ENCODE data around the gene CDH1.

The CDH1 gene

GRCh38 chr16:68717684-68718083 lies 19.4 kb upstream of the CDH1 start:
- TF ChIP-seq CTCF (IDR thresholded peaks at IDR 0.05; ENCODE audit: low read length, missing control alignments): no peak
- H3K4me3 ChIP-seq (replicated peaks; ENCODE audit: low read depth, low read length): no peak overlapping the region
- no peak for DNase-seq (ENCODE audit: low read depth)

DNA sequence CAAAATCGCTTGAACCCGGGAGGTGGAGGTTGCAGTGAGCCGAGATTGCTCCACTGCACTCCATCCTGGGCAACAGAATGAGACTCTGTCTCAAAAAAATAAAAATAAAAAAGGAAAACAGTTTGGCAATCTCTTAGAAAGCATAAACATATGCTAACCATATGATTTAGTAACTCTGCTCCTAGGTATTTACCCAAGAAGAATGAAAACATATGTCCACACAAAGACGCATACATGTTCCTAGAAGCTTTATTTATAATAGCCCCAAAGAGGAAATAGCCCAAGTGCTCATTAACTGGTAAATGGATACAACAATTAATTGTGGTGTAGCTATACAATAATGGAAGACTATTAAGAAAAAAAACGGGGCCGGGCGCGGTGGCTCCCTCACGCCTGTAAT lies 18.5 kb upstream of the CDH1 start:
- H3K4me3 ChIP-seq (replicated peaks; ENCODE audit: low read depth, low read length): no peak overlapping the region
- TF ChIP-seq CTCF (IDR thresholded peaks at IDR 0.05; ENCODE audit: low read length, missing control alignments): no peak
- no peak for DNase-seq (ENCODE audit: low read depth)

DNA sequence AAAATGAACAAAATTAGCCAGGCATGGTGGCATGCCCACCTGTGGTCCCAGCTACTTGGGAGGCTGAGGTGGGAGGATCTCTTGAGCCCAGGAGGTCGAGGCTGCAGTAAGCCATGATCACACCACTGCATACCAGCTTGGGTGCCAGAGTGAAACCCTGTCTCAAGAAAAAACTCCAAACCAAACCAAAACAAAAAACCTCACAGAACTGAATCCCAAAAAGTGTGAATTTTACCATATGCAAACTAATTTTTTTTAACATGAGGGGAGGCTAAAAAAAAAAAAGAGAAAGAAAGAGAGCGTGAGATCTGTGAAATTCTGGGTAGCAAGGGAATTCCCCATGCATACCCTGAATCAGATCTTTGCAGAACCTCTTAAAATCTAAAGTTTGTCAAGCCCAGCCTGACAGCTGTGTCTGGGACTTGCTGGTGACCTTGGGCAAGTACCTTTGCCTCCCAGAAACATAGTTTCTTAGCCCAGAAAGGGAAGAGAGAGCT lies 17.1 kb upstream of the CDH1 start:
- no peak for DNase-seq (ENCODE audit: low read depth)
- TF ChIP-seq CTCF (IDR thresholded peaks at IDR 0.05; ENCODE audit: low read length, missing control alignments): no peak
- H3K4me3 ChIP-seq (replicated peaks; ENCODE audit: low read depth, low read length): no peak overlapping the region

DNA sequence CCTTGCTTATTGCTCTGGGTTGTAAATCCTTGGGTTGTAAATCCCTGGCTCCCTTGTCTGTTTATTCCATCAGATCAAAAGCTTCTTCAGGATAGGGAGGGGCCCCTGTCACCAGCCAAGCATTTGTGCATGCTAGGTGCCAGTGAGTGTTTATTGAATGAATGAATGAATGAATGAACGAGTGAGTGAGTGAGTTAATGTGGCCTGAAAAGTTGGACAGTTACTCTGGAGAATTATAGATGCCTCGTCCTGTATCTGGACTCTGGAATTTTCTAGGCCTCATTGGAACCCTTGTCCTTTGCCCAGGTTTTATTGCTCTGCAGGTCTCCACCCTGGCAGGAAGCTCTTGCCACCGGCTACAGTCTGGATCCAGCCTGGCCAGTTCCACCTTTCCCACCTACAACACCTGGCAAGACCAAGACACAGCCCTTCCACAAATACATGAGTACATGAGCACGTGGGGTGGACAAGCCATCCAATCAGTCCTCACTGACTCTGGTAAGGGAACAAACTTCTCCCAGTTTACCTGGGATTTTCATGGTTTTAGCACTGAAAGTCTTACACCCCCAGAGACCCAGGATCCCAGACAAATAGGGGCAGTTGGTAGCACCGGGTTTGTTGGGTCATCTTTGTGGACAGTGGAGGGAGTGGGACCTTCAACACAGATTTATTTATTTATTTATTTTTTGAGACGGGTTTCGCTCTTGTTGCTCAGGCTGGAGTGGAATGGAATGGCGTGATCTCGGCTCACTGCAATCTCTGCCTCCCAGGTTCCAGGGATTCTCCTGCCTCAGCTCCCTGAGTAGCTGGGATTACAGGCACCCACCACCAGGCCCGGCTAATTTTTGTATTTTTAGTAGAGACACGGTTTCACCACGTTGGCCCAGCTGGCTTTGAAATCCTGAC lies 14.7 kb upstream of the CDH1 start:
- TF ChIP-seq CTCF (IDR thresholded peaks at IDR 0.05; ENCODE audit: low read length, missing control alignments): no peak
- H3K4me3 ChIP-seq (replicated peaks; ENCODE audit: low read depth, low read length): no peak overlapping the region
- DNase-seq (ENCODE audit: low read depth): no peak

DNA sequence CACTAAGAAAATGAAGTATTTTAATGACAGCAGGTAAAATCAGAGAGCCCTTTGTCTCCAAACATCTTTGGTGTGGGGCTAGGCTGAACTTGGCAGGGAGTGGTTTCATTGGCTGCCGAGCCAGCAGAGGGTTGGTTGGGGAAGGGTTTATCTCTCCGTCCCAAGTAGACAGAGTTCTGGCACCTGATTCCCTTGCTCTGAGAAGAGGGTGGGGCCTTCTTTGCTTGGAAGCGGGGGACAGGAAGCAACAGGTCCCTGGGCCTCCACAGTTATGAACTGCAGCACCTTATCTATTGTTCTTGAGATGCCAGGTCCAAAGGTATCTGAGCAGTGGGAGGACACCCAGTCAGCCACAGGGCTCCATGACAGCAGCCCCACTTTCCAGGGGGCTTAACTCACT lies 12.3 kb upstream of the CDH1 start:
- TF ChIP-seq CTCF (IDR thresholded peaks at IDR 0.05; ENCODE audit: low read length, missing control alignments): no peak
- H3K4me3 ChIP-seq (replicated peaks; ENCODE audit: low read depth, low read length): no peak overlapping the region
- DNase-seq (ENCODE audit: low read depth): no peak

- TF ChIP-seq CTCF (IDR thresholded peaks at IDR 0.05; ENCODE audit: low read length, missing control alignments): no peak
- H3K4me3 ChIP-seq (replicated peaks; ENCODE audit: low read depth, low read length): no peak overlapping the region
- DNase-seq (ENCODE audit: low read depth): no peak
Measured at GRCh38 chr16:68728523-68728922, 8.6 kb upstream of the CDH1 start.

DNA sequence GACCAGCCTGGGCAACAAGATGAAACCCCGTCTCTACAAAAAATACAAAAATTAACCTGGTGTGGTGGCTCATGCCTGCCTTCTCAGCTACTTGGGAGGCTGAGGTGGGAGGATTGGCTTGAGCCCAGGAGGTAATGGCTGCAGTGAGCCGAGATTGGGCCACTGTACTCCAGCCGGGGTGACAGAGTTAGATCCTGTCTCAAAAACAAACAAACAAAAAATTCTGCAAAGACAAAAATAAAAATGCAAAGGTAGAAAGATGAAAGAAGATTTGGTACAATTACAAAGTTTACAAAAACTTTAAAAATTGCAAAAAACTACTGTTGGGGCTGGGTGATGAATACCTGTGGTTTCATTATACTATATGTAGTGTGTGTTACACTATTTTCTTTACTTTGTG lies 5.5 kb upstream of the CDH1 start:
- no peak overlapping the region for H3K4me3 ChIP-seq (replicated peaks; ENCODE audit: low read depth, low read length)
- DNase-seq (ENCODE audit: low read depth): no peak
- TF ChIP-seq CTCF (IDR thresholded peaks at IDR 0.05; ENCODE audit: low read length, missing control alignments): no peak
